GM18520 (cell line): ENCODE data around the gene RAP1GDS1.
"Not testable (repeated sequence)": the region's sequence is repeated elsewhere in the genome, so short reads cannot be mapped to it uniquely, and the experiment has no call there.

Experiments
- ATAC-seq: cut with Tn5 transposase; IDR thresholded peaks from one replicate; pipeline ENCODE4 v1.9.1; 2021; ENCODE audit not compliant: unreplicated experiment

Gene RAP1GDS1

DNA sequence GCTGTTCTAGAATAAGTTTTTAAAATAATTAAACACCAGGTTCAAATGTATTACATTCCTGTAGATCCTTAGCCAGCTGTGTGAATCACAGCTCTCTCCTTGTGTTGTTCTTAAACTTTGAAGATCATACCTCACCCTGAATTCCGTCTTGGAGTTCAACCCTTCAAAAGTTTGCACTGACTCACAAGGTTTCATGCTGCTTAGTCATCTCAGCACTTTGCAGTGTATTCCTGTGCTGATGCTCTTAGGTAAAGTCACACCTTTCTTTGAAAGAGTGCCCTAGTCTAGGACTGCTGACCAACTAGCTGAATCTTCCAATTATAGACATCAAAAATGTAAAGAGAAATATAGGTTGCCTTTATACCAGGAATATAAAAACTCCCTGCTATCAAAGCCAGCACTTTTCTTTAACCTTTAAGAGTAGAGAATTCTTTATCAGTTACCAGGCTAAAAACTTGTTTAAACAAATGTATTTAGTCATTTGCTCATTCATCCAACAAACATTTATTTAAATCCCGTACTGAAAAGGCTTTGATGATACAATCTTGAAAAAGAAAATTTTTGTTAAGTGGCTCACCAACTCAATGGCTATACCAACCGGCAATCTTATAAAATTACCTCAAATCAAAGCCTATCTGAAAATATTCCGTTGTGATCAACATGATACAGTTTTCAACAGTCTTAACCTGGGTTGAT is 169.7 kb downstream of the RAP1GDS1 start:
- no peak for ATAC-seq

DNA sequence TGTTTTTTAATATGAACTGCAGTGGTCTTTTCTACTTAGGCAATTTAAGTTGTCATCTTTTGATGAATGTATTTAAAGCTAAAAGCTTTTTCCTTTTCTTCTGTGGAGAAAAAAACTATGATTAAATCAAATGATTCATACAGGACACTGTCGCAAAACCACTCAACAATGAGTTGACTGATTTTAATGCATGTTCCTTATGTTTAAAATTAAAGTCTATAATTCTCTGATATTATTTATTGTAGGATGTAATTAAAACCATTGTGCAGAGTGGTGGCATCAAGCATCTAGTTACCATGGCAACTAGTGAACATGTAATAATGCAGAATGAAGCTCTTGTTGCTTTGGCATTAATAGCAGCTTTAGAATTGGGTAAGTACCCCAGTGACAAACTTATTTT is 172.5 kb downstream of the RAP1GDS1 start:
- no peak for ATAC-seq

DNA sequence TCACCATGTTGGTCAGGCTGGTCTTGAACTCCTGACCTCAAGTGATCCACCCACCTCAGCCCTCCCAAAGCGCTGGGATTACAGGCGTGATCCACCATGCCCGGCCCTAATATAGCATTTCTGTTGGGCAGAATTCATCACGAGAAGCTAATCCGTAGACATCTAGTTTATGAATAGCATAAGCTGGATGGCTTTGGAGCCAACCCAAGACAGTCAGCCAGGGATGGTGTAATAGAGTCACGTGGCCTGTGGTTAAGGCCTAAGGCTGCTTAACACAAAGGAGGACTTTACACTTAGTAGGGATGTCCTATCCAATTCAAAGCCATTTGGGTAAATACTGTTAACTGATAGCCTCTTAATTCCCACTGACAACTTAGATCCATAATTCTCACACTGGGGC is 173.6 kb downstream of the RAP1GDS1 start:
- ATAC-seq, result no peak

GRCh38 chr4:98444371-98444770 is 183.2 kb downstream of the RAP1GDS1 start:
- ATAC-seq, result no peak

DNA sequence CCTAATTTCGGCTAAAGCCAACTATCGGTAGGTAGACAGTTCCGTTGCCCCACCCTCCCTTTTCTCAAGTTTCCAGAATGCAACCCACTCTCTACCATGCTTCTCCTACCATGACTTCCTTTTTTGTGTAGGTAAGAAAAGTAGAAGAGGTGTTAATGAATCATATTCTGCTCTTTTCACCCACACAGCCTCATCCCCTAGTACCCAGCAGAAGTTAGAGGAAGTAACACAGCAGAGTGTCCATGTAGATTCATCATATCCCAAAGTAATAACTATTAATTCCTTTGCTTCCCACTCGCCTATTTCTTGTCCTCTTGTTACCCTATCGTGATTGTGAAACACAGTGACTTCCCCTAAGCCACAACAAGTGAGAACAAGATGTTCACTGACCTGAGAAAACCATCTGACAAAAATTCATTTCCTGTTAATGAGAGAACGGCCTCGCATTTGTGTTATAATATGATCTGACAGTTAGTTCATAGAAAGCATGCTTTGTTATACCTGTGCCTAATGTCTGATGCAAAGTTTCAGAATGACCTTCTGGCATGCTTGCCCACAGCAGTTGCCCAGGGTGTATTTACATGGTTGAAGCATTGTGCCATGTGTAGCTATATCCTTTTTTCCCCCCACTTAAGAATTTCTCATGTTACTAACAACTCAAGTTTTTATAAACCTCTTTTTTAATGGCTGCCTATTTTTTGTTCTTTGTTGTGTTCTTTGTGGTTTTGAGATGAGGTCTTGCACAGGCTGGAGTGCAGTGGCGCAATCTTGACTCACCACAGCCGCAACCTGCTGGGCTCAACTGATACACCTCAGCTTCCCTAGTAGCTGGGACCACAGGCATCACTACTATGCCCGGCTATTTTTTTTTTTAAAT is 185.6 kb downstream of the RAP1GDS1 start:
- ATAC-seq, result peak; percentile 54

GRCh38 chr4:98447648-98448047 is 186.5 kb downstream of the RAP1GDS1 start:
- no peak for ATAC-seq

DNA sequence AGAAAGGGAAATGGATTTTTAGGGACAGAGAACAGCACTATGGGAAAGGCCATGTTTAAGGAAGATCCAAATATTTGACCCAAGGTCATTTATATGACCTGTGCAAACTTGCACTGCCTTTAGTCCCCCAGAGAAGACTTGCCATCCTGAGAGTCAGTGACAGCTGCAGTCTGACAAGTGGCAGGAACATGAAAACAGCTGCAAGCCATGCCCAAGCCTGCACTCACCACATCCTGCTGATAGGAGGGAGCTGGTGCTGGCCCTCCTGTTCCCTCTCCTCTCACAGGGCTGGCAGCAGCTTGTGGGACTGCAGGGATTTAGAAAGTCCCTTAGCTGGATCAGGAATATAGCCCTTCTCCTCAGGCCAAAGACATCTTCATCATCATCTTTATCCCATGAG is 187.7 kb downstream of the RAP1GDS1 start:
- no peak for ATAC-seq

GRCh38 chr4:98452091-98452490 is 190.9 kb downstream of the RAP1GDS1 start:
- no peak for ATAC-seq

GRCh38 chr4:98457422-98457821 is 196.2 kb downstream of the RAP1GDS1 start:
- not testable (repeated sequence) for ATAC-seq

GRCh38 chr4:98461121-98461865 is 200.1 kb downstream of the RAP1GDS1 start:
- ATAC-seq, result not testable (repeated sequence)

DNA sequence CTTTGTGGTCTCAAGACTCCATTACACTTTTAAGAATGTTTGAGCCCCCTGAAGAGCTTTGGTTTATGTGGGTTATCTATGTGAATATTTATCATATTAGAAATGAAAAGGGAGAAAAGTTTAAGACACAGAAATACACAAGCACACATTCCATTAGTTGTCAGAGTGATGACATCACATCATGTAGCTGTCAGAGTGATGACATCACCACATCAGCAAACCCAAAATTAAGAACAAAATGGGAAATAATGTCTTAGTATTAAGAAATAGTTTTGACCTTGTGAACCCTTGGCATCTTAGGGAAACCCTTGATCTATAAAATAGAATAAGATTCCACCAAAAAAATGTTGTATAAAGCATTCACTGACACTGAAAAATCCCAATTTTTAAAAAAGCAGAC is 201.3 kb downstream of the RAP1GDS1 start:
- no peak for ATAC-seq

- no peak for ATAC-seq
Measured at GRCh38 chr4:98466868-98467599, 205.8 kb downstream of the RAP1GDS1 start.

- ATAC-seq, result peak; percentile 95
Measured at GRCh38 chr4:98467627-98468072, 206.5 kb downstream of the RAP1GDS1 start.

GRCh38 chr4:98468709-98469108 is 207.5 kb downstream of the RAP1GDS1 start:
- no peak for ATAC-seq

DNA sequence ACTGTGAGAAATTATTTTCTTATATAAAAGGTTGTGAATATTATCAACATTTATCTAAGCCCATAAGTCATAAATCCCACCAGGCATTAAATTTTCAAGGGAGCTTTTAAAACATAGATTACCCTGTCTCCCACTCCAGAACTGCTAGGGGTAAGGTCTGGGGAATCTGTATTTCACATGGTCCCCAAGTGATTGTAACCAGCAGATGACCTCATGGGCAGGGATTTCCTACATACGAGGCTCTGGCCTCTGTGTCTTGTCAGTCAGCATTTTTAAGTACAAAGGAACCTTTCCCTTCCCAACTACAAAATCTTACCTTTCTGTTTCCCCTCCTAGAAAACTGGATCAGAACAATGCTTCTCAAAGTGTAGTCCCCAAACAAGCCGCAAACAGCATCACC is 208.6 kb downstream of the RAP1GDS1 start:
- ATAC-seq, result no peak

DNA sequence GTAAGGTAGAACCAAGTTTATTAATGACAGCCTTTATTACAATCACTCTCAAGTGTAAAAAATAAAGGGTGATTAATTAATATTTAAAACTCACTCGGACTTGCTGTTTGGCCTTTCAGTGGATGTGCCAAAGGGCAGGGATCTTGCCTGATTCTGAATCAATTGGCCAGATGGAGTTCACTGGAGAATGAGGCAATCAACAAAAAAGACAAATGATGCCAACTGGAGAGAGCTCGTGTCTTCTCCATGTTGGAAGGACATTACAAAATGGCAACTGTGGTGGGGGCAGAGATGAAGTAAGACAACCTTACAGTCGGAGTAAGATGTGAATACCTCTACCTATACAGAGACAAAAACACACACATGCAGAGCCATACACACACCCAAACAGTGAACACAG is 209.2 kb downstream of the RAP1GDS1 start:
- no peak for ATAC-seq

- no peak for ATAC-seq
Measured at GRCh38 chr4:98470831-98471230, 209.6 kb downstream of the RAP1GDS1 start.

DNA sequence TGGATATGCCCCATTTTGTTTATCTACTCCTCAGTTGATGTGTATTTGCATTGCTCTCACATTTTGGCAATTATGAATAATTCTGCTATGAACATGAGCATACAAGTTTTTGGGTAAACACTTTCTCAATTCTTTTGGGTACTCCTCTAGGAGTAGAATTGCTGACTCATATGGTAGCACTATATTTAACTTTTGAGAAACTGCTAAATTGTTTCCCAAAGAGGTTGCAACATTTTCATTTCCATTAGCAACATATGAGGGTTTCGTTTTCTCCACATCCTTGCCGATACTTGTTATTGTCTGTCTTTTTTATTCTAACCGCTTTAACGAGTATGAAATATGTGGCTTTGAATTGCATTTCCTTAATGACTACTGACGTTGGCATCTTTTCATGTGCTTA is 211.9 kb downstream of the RAP1GDS1 start:
- ATAC-seq, result no peak

GRCh38 chr4:98474408-98474844 is 213.2 kb downstream of the RAP1GDS1 start:
- ATAC-seq, result no peak

GRCh38 chr4:98476891-98477290 is 215.7 kb downstream of the RAP1GDS1 start:
- no peak for ATAC-seq

DNA sequence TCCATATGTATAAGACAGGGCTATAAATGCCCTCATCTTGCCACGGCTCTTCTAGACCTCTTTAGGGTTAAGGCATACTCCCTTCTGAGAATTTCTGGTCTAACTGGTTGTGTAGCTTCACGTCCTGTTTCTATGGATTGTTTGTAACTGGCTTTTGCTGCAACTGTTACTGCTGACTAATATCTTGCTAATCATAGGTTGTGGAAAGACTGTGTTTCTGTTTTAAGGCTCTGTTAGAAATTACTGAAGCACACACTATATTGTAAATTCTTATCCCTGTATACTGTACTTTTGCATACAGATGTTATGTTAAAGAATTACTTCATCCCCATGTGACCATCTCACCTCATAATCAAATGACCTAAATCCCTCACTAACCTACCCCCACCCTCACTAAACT is 218.4 kb downstream of the RAP1GDS1 start:
- ATAC-seq, result not testable (repeated sequence)
